ENCODE data around the gene RSPH4A. TPM values are rescaled to one million over a fixed set of nuclear protein-coding genes. Genes with fewer than 3 reads are reported as not detected.

Gene RSPH4A
- 1.9 TPM for total RNA-seq

DNA sequence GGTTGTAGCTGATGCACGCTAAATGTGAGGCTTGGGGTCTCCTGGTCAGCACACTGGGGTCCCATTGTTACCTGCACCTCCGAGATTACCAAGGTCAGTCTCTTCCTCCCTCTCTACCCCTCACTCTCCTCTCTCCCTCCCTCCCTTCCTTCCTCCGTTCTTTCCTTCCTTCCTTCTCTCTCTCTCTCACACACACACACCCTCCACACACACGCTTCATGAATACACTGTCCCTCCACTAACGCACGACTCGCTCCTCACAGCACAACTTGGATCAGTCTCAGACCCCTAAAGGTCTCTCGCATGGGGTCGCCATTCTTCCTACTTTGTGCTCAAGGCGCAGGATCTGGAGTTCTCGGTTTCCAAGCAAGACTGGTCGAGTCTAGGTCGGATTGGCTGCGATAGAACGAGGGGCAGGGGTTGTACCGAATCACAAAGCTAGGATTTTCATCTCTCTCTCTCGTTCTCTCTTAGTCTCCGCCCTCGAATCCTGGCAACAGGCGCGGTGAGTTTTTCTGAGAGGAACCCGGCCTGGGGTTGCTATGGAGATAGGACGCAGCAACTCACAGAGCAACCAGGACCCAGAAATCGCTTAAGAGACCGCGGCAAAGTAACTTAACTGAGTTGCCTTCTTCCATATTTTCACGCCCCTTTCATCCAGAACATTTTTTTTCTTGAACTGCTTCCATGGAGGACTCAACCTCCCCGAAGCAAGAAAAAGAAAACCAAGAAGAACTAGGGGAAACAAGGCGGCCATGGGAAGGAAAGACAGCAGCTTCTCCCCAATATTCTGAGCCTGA is at the start of gene RSPH4A:
RSPH4A (plus strand) TSS at position 543 of the 800 bp plus-strand sequence; CDS start at position 688, 145 bp downstream.

DNA sequence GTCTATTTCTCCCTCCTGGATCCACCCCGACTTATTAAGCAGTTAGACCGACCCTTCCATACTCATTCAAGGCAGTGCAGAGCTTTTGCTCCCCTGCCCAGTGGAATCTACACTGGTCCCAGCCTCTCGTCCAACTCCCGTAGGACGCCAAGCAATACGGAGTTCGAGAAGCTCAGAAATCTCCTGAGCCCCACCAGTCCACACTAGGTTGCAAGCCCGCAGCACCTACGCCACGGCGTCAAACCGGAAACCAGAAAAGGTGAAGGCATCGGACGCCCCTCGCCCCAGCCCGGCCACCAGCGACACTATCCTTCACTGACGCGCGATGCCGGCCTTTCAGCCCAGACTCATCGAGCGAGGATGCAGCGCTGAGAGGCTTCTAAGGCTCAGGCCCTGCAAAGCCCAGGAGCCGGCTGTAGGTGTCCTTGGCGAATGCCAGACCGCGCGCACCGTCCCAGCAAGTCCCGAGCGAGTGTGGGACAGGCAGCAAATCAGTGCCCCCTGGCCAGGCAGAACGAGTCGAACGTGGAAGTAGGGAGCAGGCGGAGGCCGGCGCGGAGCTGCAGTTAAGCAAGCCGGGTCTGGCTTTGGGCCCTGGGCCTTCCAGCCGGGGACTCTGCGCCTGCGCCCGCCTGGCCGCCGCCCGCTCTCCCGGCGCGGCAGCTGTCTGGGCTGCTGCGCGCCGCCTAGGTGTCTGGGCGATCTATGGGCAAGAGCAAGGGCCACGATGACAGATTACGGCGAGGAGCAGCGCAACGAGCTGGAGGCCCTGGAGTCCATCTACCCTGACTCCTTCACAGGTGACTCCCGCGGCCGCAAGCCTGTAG is 45.2 kb upstream of the RSPH4A start, which contains the start of gene RWDD1:
RWDD1 (plus strand) TSS at position 649 of the 827 bp plus-strand sequence; CDS start at position 728, 79 bp downstream.

DNA sequence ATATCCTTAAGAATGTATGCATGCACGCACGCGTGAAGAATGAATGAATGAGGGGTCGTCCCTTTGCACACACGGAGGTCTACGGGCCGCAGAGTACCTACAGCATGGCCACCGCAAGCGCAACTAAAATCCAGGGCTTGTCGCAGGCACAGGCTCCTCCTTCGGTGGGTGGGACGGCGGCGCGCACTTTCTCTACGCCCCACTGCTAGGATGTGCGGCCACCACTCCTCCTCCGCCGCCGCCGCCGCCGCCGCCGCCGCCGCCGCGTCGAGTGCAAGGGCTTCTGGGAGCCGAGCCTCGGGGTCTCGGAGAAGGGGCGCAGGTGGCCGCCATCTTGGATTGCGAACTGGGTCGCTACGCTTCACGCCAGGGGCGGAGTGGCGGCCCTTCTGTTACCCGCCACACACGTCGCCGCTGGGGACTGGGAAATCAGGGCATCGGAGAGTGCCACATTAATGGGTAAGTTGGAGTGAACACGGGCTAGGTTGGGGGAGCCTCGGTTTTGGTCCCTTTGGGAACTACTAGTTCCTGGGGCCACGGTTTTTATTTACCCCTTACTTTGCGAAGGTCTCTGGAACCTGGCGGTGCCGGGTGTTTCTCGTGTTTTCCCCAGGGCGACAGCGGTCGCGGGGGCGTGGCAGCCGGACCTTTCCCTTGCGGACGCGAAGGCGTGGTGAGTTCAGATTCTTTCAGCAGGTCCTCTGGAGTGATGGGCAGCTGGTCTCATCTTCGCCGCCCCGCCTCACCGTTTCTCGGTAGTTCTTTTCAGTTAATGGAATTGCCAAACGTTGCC is 64.8 kb downstream of the RSPH4A start, which contains the start of gene KPNA5:
KPNA5 (plus strand) TSS at position 332 of the 793 bp plus-strand sequence; CDS start at position 456, 124 bp downstream.

Other genes starting within 250 kb of the RSPH4A start
- gene DSE, start 245.5 kb upstream of the RSPH4A start, total RNA-seq = 46.9 TPM
- gene CALHM6, start 155.1 kb upstream of the RSPH4A start, total RNA-seq = 4.2 TPM
- 2.2 TPM for gene CALHM5, start 104.8 kb upstream of the RSPH4A start, total RNA-seq
- gene TRAPPC3L, start 70.8 kb upstream of the RSPH4A start, total RNA-seq = 0.06 TPM
- gene CALHM4, start 62.7 kb upstream of the RSPH4A start, total RNA-seq = not detected
- gene RWDD1, start 45.0 kb upstream of the RSPH4A start, total RNA-seq = 16.9 TPM
- 12.3 TPM for gene ZUP1, start 52.3 kb downstream of the RSPH4A start, total RNA-seq
- gene KPNA5, start 64.7 kb downstream of the RSPH4A start, total RNA-seq = 21.1 TPM
- 13.5 TPM for gene FAM162B, start 149.2 kb downstream of the RSPH4A start, total RNA-seq
- 0.23 TPM for gene GPRC6A, start 212.6 kb downstream of the RSPH4A start, total RNA-seq

Data from metanephros (tissue), 1 donor.